WTC11 (cell line): ENCODE results near the gene BMPER. TPM values are rescaled to one million over a fixed set of nuclear protein-coding genes. Genes with fewer than 3 reads are reported as not detected.

Experiments used
- ATAC-seq: fragments of 200-7000 bp; cut with Tn5 transposase; 2 replicates; pipeline ENCODE4 v1.10.0; 2021; ENCODE audit warnings: mild to moderate bottlenecking, moderate library complexity
- CTCF ChIA-PET: fragments of 300-600 bp; sonication (Branson Sonifier 250); formaldehyde crosslinking; loops from one replicate; lab custom pipeline; 2021; ENCODE audit warnings: antibody characterized with exemption; lab: Charles Lee
- POLR2A ChIA-PET: fragments of 350-600 bp; sonication (Branson Sonifier 250); formaldehyde crosslinking; loops from one replicate; lab custom pipeline; 2021; ENCODE audit warnings: antibody characterized with exemption; lab: Charles Lee
- DNase-seq: peaks from one replicate; pipeline ENCODE4 v3.0.0; 2021; ENCODE audit warnings: low spot score
- H3K27ac Mint-ChIP-seq: 2 replicates; pipeline ENCODE4 v1.8.0; 2021; ENCODE audit warnings: mixed read lengths
- H3K27me3 Mint-ChIP-seq: 2 replicates; pipeline ENCODE4 v1.8.0; 2021; ENCODE audit warnings: low read depth, mild to moderate bottlenecking, moderate library complexity, mixed read lengths
- H3K36me3 Mint-ChIP-seq: 2 replicates; pipeline ENCODE4 v1.8.0; 2021; ENCODE audit warnings: mixed read lengths
- H3K4me1 Mint-ChIP-seq: 2 replicates; pipeline ENCODE4 v1.8.0; 2022; ENCODE audit warnings: mixed read lengths
- H3K4me3 Mint-ChIP-seq: 2 replicates; pipeline ENCODE4 v1.8.0; 2021; ENCODE audit warnings: mild to moderate bottlenecking, moderate library complexity, mixed read lengths
- H3K9me3 Mint-ChIP-seq: 2 replicates; pipeline ENCODE4 v1.8.0; 2021; ENCODE audit warnings: mixed read lengths
- AR ChIP-seq: fragments of 250-450 bp; sonication (Bioruptor Pico); IDR thresholded peaks from 2 replicates; pipeline ENCODE4 v1.9.0; 2021; ENCODE audit warnings: mild to moderate bottlenecking
- CREM ChIP-seq: sonication (generic); formaldehyde crosslinking; IDR thresholded peaks from 2 replicates; pipeline ENCODE4 v1.8.1; 2022; ENCODE audit warnings: mild to moderate bottlenecking, missing genetic modification reagents, moderate library complexity
- CTCF ChIP-seq: fragments of 200-600 bp; IDR thresholded peaks from 2 replicates; pipeline ENCODE4 v1.8.0; 2022; ENCODE audit warnings: antibody characterized with exemption
- EMX1 ChIP-seq: fragments of 250-450 bp; sonication (Bioruptor Pico); IDR thresholded peaks from 2 replicates; pipeline ENCODE4 v1.8.0; 2021; ENCODE audit warnings: mild to moderate bottlenecking
- ETV6 ChIP-seq: sonication (generic); formaldehyde crosslinking; IDR thresholded peaks from 2 replicates; pipeline ENCODE4 v1.8.1; 2022; ENCODE audit warnings: mild to moderate bottlenecking, missing genetic modification reagents
- JUN ChIP-seq: sonication (generic); formaldehyde crosslinking; IDR thresholded peaks from 2 replicates; pipeline ENCODE4 v1.8.0; 2023; ENCODE audit warnings: mild to moderate bottlenecking, missing genetic modification reagents
- MYBL2 ChIP-seq: sonication (generic); formaldehyde crosslinking; IDR thresholded peaks from 2 replicates; pipeline ENCODE4 v1.8.1; 2023; ENCODE audit warnings: mild to moderate bottlenecking, moderate library complexity, missing genetic modification reagents
- NR1H2 ChIP-seq: sonication (generic); formaldehyde crosslinking; IDR thresholded peaks from 2 replicates; pipeline ENCODE4 v1.9.0; 2021; ENCODE audit warnings: mild to moderate bottlenecking, moderate library complexity, missing genetic modification reagents
- PRRX2 ChIP-seq: fragments of 250-450 bp; sonication (Bioruptor Pico); IDR thresholded peaks from 2 replicates; pipeline ENCODE4 v1.8.0; 2021; ENCODE audit warnings: mild to moderate bottlenecking
- RELA ChIP-seq: sonication (generic); formaldehyde crosslinking; IDR thresholded peaks from 2 replicates; pipeline ENCODE4 v1.8.1; 2022; ENCODE audit warnings: missing genetic modification reagents, mild to moderate bottlenecking, borderline replicate concordance
- TEAD1 ChIP-seq: sonication (generic); formaldehyde crosslinking; IDR thresholded peaks from 2 replicates; pipeline ENCODE4 v1.8.0; 2022; ENCODE audit warnings: mild to moderate bottlenecking, missing genetic modification reagents
- ZNF317 ChIP-seq: sonication (generic); formaldehyde crosslinking; IDR thresholded peaks from 2 replicates; pipeline ENCODE4 v1.8.1; 2023; ENCODE audit warnings: low read depth, mild to moderate bottlenecking, moderate library complexity, missing genetic modification reagents, borderline replicate concordance
- ZNF671 ChIP-seq: fragments of 250-450 bp; sonication (Bioruptor Pico); IDR thresholded peaks from 2 replicates; pipeline ENCODE4 v1.8.0; 2021; ENCODE audit warnings: mild to moderate bottlenecking
- total RNA-seq: library from RNA; stranded (reverse); gene quantifications from 3 replicates; pipeline ENCODE4 v1.2.3, GENCODE V29; 2021
- TF ChIP-seq, protein P1 (sequence below): sonication (generic); formaldehyde crosslinking; IDR thresholded peaks from 2 replicates; pipeline ENCODE4 v1.8.1; 2023; ENCODE audit warnings: mild to moderate bottlenecking, missing genetic modification reagents, moderate library complexity

The BMPER gene
- total RNA-seq, 1 experiment from 2014 or later = 1.9 TPM

DNA sequence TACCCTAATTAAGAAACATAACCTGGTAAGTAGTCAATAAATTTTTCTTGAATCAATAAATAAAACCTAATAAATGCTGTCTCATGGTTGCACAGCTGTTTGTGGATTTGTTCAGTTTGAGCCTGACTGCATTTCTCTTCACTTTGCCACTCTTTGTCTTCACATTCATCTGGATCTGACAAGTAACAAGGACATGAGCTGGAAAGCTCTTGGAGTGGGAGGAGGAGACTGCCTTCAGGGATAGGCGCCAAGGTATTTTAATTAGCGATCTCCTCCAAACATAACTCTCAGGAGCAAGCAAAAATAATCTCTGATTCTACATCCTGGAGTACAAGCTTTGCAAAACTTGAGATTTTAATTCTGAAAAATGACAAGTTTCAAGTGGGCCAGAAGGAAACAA is 251.0 kb downstream of the BMPER start:
- POLR2A ChIA-PET = no interaction called here
- Mint-ChIP-seq H3K27me3 (no peaks in the 10 kb centered on the region), H3K36me3 (no peaks in the 10 kb centered on the region), H3K9me3 (no peaks in the 10 kb centered on the region), H3K4me1 (peaks cover 22% of the 10 kb centered on the region; the same call in 1 of the 2 replicates), H3K4me3 (no peak overlapping the region), H3K27ac (no peak overlapping the region)
- CTCF ChIA-PET = interaction anchor here (0.7 to 1.6 kb wide), 4 partner anchors 9 to 174 kb away, joined by 3 to 8 read pairs (median 3); no protein-coding TSS in a partner anchor
- DNase-seq (no peak), ATAC-seq (no peak)
- TF ChIP-seq CREM (no peak), ZNF671 (CRISPR knock-in tag) (no peak), CTCF (no peak)

DNA sequence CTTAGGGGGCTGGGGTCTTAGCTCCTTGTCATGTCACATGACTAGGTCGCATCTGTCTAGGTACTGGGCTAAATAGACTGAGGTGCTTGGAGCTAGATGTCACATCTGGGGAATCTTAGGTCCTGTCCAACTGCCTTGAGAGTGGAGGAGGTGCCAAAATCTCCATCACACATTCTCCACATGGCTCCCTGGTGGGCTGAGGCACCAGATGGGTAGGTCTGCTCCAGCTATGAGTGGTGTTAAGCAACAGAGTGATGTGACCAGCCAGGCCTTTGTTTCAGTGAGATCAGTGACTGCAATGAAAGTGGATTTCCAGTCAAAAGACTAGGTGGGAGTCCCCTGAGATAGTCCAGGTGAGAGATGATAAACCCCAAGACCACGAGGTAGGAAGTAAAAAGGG is 251.8 kb downstream of the BMPER start:
- no peak for TF ChIP-seq PRRX2 (CRISPR knock-in tag)
- no peak for TF ChIP-seq RELA
- TF ChIP-seq ETV6 = no peak
- TF ChIP-seq TEAD1 (CRISPR knock-in tag) = no peak
- TF ChIP-seq EMX1 (CRISPR knock-in tag) = no peak
- TF ChIP-seq CTCF = no peak
- no peak for TF ChIP-seq MYBL2 (CRISPR knock-in tag)
- no peak for TF ChIP-seq NR1H2 (CRISPR knock-in tag)
- no peak for TF ChIP-seq AR (CRISPR knock-in tag)
- no peak for TF ChIP-seq JUN (CRISPR knock-in tag)
- ChIA-PET CTCF (interaction anchor here (0.8 to 1.4 kb wide), 2 partner anchors 8 to 175 kb away, joined by 3 read pairs; no protein-coding TSS in a partner anchor), POLR2A (no interaction called here)
- Mint-ChIP-seq H3K4me3 (no peak overlapping the region), H3K27me3 (no peaks in the 10 kb centered on the region), H3K9me3 (no peaks in the 10 kb centered on the region), H3K27ac (no peak overlapping the region), H3K4me1 (peaks cover 14% of the 10 kb centered on the region; the same call in 1 of the 2 replicates), H3K36me3 (no peaks in the 10 kb centered on the region)
- DNase-seq = no peak
- ATAC-seq = no peak

DNA sequence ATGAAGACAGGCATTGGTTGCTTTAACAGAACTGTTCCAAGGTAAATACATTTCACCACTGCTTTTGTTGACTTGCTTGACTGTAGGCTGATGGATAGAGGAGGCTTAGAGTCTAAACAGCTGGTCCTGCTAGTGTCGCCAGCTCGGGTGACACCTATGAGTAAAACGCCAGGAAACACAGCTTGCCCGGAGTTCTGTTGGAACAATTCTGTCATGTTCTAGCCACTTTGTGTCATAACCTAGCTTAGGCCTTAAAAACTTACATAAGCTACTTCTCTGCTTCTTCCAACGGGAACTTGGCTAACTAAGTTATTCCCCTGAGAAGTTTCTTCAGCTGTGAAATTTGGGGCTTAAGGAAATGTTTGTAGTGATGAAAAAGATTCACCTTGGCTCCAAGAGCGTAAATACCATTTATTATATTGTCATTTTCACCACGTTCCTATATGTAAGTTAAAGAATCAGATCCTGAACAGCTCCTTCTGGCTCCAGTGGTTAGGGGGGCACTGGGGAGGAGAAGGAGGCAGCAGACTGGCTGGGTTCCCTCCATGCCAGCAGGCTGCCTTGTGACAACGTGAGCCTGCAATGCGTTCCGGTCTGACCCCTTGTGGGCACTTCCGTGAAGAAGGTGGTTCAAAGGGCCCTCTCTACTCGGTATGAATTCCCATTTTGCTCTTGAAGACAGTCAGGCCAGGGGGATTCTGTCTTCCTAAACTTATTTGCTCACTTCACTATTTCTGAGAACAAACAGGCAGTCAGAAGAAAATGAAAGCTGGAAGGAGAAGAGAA is 253.2 kb downstream of the BMPER start:
- no peaks in the 10 kb centered on the region for H3K36me3 Mint-ChIP-seq
- DNase-seq (peak; percentile 50), ATAC-seq (peak; percentile 99)
- CTCF ChIA-PET = interaction anchor here (0.8 to 1.4 kb wide), 5 partner anchors 20 to 439 kb away, joined by 3 to 16 read pairs (median 5); no protein-coding TSS in a partner anchor
- TF ChIP-seq, protein P1, sequence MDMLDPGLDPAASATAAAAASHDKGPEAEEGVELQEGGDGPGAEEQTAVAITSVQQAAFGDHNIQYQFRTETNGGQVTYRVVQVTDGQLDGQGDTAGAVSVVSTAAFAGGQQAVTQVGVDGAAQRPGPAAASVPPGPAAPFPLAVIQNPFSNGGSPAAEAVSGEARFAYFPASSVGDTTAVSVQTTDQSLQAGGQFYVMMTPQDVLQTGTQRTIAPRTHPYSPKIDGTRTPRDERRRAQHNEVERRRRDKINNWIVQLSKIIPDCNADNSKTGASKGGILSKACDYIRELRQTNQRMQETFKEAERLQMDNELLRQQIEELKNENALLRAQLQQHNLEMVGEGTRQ (CRISPR knock-in tag) = peak; percentile 7; the same call in 1 of the 2 replicates
- no peak for TF ChIP-seq ZNF317 (CRISPR knock-in tag)
- POLR2A ChIA-PET = no interaction called here
- H3K27me3 Mint-ChIP-seq = no peaks in the 10 kb centered on the region
- peaks cover 5% of the 10 kb centered on the region; the same call in 1 of the 2 replicates for H3K9me3 Mint-ChIP-seq
- H3K27ac Mint-ChIP-seq = no peak overlapping the region
- peaks cover 4% of the 10 kb centered on the region; the same call in 1 of the 2 replicates for H3K4me1 Mint-ChIP-seq
- no peak overlapping the region for H3K4me3 Mint-ChIP-seq
